H54 (cell line): ENCODE results near the gene NSUN6.

Source experiments
- DNase-seq: peaks from one replicate; pipeline ENCODE4 v3.0.0; 2011; ENCODE audit warnings: low spot score, mixed read lengths; ENCODE audit not compliant: insufficient read length
- FAIRE-seq: peaks from 3 replicates; lab custom pipeline; 2011; peaks lifted over from hg19 to GRCh38; lab: Jason Lieb, UNC
- POLR2A ChIP-seq: IDR thresholded peaks from 2 replicates; pipeline ENCODE4 v1.6.1; 2011; ENCODE audit warnings: low read depth, mild to moderate bottlenecking, low read length

Gene NSUN6

DNA sequence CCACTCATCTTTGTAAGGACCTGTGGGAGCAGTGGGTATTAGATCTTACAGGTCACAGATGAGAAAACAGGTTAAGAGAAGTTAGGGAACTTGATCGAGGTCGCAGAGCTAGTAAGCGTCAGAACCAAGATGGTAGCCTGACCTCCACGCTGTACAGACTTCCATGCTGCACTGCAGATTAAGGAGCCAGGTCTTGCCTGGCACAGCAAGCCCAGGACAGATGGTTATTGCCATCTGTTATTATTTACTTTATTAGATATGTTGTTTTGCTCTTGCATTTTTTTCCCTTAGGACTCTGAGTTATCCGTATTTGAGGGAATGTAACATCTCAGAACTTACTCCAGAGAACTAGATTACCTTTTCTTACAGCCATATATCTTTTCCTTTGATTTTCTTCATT is 147.2 kb downstream of the NSUN6 start:
- FAIRE-seq (no peak), DNase-seq (no peak)
- TF ChIP-seq POLR2A = no peak

DNA sequence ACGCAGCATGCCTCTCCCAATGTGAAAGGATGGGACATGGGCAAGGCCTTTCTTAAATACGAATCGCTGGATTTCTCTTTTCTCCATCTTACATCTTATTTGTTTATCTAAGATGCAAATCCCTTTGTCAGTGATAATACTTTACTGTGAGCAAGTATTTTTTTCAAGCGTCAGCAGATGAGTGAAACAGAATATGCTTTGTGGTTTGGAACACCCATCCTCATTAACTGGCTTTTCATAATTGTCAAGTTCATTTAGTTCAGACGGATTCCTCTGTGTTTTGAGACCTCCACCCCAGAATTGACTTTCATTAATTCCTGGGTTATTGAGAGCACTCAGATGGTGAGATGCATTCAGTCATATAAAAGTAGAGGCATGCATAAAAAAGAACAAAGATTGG is 149.8 kb downstream of the NSUN6 start:
- TF ChIP-seq POLR2A = no peak
- FAIRE-seq (no peak), DNase-seq (no peak)

DNA sequence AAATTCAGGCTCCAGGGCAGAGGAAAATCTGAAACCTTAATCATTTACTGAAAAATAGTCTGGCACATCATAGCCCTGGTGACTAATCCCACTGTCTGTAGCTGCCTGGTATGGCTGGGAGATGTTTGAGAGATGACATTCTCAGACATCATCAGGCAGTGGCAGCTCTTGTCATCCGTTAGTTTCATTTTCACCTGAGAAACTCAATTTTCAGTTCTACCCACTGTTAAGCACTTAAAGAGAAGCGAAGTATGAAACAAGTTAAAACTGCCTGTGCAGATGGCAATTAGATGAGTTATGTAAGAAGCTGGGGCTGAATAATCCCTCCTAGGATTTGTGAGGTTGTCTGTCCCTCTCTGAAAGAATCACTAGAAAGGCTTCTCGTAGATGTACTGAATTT is 150.2 kb downstream of the NSUN6 start:
- no peak for TF ChIP-seq POLR2A
- peak; percentile 22 for DNase-seq
- peak; percentile 74 for FAIRE-seq

DNA sequence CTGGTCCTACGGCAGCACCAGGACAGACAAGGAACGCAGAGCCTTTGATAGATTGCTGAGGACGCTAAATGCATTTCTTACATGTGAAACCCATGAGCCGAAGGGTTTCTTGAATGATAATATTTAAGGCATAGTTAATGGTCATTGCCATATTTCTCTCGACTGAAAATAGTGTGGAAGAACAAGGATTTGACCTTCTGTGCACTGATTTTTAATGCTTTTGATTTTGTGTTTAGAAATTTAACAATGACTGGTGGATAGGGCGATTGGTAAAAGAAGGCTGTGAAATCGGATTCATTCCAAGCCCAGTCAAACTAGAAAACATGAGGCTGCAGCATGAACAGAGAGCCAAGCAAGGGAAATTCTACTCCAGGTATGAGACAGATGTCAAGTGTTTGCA is 150.8 kb downstream of the NSUN6 start:
- DNase-seq = no peak
- no peak for TF ChIP-seq POLR2A
- no peak for FAIRE-seq

DNA sequence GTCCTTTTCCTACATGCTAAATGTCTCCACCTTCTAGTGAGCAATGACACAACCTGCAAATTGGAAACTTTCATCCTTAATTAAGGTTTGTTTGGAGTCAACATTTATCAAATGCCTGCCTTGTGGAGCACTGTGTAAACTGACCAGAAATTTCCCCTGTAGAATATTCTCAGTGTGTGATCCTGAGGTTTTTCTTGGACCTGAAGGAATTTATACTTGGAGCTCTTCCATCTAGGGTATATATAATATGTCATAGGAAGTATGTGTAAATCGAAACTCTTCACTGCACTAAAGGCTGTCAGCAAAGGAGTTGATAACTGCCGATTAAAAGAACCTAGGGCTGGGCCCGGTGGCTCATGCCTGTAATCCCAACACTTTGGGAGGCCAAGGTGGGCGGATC is 152.4 kb downstream of the NSUN6 start:
- no peak for TF ChIP-seq POLR2A
- DNase-seq (no peak), FAIRE-seq (no peak)

DNA sequence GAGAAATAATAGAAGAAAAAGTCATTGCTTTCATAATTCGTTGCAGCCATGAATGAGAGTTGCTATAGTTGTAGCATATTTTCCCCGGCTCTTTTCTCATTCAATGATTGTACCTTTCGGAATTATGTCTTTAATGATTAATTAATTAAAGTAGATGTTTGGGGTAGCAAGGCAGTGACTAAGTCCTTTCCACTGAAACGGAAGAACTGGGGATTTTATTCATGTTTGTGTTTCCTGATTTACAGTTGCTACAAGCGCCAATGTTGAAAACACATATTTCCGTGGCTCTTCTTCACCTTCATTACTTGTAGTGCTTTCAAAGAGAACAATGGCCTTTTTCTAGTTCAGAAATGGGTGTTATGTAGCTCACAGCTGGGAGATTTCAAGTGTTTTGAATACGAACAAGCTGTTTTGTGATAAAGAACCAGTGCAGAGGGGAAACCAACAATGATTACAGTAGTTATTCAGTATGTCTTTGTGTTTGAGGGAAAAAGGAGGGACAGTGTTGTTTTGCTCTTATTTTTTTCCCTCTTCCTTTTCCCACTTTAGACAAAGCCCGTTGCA is 153.5 kb downstream of the NSUN6 start:
- FAIRE-seq (no peak), DNase-seq (no peak)
- TF ChIP-seq POLR2A = no peak
